ENCODE data around the gene DCAF5.

The DCAF5 gene

DNA sequence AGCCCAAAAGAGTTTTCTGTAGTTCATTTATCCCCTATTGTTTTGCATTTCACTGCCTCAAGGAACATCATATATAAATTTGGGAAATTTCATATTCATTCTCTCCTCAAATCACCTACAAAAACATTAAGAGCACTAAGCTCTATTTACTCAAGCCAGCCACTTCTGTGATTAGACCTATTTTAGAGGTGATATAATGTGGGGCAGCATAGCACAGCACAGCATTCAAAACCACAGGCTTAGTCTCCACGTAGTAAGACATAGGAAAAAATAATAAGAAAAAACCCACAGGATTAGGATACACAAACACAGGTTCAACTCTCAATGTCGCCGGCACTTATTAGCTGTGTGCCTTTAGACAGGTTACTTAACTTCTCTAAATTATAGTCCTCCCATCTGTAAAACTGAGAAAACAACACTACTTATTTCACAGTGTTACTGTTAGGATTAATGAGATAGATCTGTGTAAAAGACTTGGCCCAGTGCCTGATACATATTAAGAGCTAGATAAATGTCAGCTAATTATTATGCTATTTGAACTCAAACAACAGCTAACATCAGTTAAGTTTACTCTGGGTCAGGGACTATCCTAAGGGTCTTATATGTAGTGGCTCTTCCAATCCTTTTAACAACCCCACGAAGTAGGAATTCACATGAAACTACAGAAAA, 20.3 kb downstream of the DCAF5 start:
- DNase-seq (ENCODE audit: insufficient read length, low spot score) (no peak), FAIRE-seq (no peak)
- TF ChIP-seq, protein P1, sequence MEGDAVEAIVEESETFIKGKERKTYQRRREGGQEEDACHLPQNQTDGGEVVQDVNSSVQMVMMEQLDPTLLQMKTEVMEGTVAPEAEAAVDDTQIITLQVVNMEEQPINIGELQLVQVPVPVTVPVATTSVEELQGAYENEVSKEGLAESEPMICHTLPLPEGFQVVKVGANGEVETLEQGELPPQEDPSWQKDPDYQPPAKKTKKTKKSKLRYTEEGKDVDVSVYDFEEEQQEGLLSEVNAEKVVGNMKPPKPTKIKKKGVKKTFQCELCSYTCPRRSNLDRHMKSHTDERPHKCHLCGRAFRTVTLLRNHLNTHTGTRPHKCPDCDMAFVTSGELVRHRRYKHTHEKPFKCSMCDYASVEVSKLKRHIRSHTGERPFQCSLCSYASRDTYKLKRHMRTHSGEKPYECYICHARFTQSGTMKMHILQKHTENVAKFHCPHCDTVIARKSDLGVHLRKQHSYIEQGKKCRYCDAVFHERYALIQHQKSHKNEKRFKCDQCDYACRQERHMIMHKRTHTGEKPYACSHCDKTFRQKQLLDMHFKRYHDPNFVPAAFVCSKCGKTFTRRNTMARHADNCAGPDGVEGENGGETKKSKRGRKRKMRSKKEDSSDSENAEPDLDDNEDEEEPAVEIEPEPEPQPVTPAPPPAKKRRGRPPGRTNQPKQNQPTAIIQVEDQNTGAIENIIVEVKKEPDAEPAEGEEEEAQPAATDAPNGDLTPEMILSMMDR (IDR thresholded peaks at IDR 0.05; ENCODE audit: insufficient read depth, missing control alignments): no peak

DNA sequence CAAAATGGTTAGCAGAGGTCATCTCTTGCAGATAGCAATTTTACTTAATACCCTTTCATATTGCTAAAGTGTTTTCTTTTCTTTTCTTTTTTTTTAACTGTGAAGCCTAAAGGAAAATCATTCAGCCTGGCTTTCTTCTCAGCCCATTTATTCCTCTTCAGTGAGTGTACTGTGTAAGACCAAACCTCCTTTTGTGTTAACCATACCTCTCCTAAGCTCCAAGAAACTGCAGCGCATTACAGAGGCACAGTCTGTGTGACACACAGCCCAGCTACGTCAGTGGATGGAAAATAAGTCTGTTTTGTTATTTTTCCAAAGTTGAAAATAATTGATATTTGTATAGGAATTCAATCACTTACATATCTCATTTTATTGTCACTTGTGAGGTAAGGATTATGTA, 21.7 kb downstream of the DCAF5 start:
- DNase-seq (ENCODE audit: insufficient read length, low spot score) (no peak), FAIRE-seq (no peak)
- TF ChIP-seq, protein P1 (IDR thresholded peaks at IDR 0.05; ENCODE audit: insufficient read depth, missing control alignments): no peak

DNA sequence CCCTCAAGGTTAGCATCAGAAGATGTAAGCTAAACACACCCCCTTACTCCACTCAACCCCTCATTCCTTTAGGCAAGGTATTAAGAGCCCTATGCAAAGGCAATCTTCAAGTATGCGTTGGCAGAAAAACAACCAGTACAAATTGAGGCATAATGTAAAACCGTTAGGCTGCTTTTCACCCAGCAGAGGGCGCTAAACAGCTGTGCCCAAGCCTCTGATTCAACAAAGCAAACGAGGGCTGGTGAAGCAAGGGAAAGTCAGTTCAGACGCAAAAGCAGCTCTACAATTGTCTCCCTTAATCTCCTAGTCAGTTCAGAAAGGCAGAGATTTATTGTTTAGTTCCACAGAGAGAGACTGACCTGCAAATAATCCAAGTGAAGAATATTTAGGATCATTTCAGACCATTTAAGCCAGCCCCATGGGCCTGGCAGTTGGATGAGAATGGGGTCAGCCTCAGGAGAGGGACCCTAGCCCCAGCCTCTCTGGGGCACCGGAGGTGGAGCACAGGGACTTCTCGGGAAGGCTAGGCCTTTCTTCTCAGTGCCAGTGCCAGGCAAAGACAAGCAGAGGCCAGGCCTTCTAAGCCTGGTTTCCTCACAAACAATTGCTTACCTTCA, 23.5 kb downstream of the DCAF5 start:
- DNase-seq (ENCODE audit: insufficient read length, low spot score) (no peak), FAIRE-seq (peak; percentile 73)
- TF ChIP-seq, protein P1 (IDR thresholded peaks at IDR 0.05; ENCODE audit: insufficient read depth, missing control alignments): peak; percentile 97

DNA sequence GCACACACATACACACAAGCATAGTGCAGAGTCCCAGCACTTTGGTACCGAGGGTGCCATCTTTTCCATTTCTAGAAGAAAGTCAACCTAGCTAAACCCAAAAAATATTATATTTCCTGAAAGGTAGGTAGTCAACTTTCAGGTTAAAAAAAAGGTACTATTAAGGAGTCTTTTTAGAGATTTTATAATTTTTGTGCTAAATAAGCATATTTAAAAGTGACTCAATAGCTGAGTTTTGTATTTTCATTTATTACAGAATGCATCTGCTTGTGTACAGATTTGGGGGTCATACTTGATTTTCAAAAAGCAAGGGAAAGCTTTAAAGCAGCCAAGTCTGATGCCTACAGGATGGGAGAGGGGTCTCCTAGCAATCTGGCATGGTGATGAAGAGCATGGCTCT, 34.6 kb downstream of the DCAF5 start:
- TF ChIP-seq, protein P1 (IDR thresholded peaks at IDR 0.05; ENCODE audit: insufficient read depth, missing control alignments): no peak
- DNase-seq (ENCODE audit: insufficient read length, low spot score): no peak
- no peak for FAIRE-seq

DNA sequence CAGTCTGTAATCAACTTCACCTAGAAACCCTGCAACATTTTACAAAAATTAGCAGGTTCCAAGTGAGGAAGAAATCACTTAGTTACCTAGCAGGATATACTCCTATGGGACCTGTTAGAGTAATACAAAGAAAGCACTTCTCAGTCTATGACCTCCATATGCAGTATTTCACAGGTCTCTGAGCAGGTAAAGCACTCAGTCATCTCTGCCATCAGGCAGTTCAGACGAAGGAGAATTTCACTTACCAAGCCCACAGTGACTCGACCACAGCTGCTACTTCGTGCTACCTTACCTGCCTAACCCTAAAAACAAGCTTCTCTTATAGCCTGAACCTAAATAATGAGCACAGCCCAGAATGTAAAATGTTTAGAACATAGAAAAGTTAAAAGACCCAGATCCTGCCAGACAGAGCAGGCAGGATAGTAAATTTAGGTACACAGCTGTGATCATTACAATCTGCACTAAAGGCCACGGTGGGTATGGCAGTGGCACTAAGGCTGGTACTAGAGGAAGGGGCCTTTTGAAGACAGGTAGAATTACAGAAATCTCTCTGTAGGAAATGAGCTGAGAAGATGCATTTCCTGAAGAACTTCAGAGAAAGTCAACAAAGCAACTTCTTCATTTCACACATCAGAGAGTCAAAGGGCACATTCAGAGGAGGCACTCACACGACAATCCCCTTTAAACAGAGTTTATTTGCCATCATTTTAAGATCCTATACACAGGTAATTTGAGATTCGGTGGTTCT, 35.7 kb downstream of the DCAF5 start:
- FAIRE-seq: no peak
- DNase-seq (ENCODE audit: insufficient read length, low spot score): no peak
- TF ChIP-seq, protein P1 (IDR thresholded peaks at IDR 0.05; ENCODE audit: insufficient read depth, missing control alignments): no peak

DNA sequence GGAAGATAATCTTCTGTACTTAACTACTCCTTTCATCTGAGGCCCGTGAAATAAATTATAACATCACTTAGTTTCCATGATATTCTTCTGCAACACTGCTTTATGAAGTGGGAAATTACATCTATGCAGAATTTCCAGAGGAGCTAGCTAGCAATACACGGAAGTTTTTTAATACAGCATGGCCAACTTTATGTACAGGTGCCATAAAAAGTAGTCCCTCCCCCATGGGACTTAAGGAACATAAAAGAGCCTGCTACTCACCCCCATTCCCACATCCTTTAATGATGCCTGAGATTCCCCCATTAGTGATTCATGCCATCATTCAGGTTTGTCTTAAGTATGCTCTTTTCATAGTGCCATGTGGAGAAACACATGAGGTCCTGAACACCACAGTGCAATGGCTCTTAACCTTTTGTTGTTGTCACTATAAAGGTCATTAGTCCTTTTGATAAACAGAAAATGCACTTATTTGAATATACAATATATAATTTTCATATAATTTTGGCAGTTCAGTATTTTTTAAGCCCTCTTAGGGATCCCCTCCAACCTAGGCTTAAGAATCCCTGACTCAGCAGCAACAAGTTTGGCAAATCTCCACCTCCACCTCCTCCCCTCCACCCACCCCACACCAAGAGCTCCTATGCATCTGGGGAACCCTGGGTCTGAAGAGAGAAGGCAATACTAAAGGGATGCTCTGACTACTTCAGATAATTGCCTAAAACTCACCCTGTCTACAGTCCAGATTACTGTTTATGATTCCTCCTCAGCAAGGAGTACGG, 37.3 kb downstream of the DCAF5 start:
- TF ChIP-seq, protein P1 (IDR thresholded peaks at IDR 0.05; ENCODE audit: insufficient read depth, missing control alignments): no peak
- FAIRE-seq (no peak), DNase-seq (ENCODE audit: insufficient read length, low spot score) (no peak)
